ENCODE data around the gene RARG.

Gene RARG

GRCh38 chr12:53196486-53196885, 35.5 kb downstream of the RARG start:
- Mint-ChIP-seq H3K9me3 (no peaks in the 10 kb centered on the region), H3K4me1 (no peaks in the 10 kb centered on the region), H3K36me3 (ENCODE audit: low read depth) (no peaks in the 10 kb centered on the region), H3K27me3 (ENCODE audit: low read depth) (peaks cover 44% of the 10 kb centered on the region), H3K27ac (no peak overlapping the region), H3K4me3 (no peak overlapping the region)
- no peak for TF ChIP-seq CTCF (IDR thresholded peaks at IDR 0.05; ENCODE audit: unreplicated experiment in 3 of 3)

GRCh38 chr12:53195516-53196420, 36.2 kb downstream of the RARG start:
- no peaks in the 10 kb centered on the region for H3K9me3 Mint-ChIP-seq
- H3K4me3 Mint-ChIP-seq = no peak overlapping the region
- no peaks in the 10 kb centered on the region for H3K4me1 Mint-ChIP-seq
- peaks cover 44% of the 10 kb centered on the region for H3K27me3 Mint-ChIP-seq (ENCODE audit: low read depth)
- no peak for TF ChIP-seq CTCF (IDR thresholded peaks at IDR 0.05; ENCODE audit: unreplicated experiment in 3 of 3)
- peaks cover 2% of the 10 kb centered on the region for H3K36me3 Mint-ChIP-seq (ENCODE audit: low read depth)
- no peak overlapping the region for H3K27ac Mint-ChIP-seq

- no peak overlapping the region for H3K4me3 Mint-ChIP-seq
- no peak for TF ChIP-seq CTCF (IDR thresholded peaks at IDR 0.05; ENCODE audit: unreplicated experiment in 3 of 3)
- no peaks in the 10 kb centered on the region for H3K9me3 Mint-ChIP-seq
- peaks cover 39% of the 10 kb centered on the region for H3K27me3 Mint-ChIP-seq (ENCODE audit: low read depth)
- H3K36me3 Mint-ChIP-seq (ENCODE audit: low read depth) = peaks cover 3% of the 10 kb centered on the region
- no peak overlapping the region for H3K27ac Mint-ChIP-seq
- H3K4me1 Mint-ChIP-seq = no peaks in the 10 kb centered on the region
These were observed 37.0 kb downstream of the RARG start for GRCh38 chr12:53194973-53195372.

GRCh38 chr12:53193985-53194716, 37.9 kb downstream of the RARG start:
- TF ChIP-seq CTCF (IDR thresholded peaks at IDR 0.05; ENCODE audit: unreplicated experiment in 3 of 3) = no peak
- no peaks in the 10 kb centered on the region for H3K9me3 Mint-ChIP-seq
- H3K4me1 Mint-ChIP-seq = no peaks in the 10 kb centered on the region
- no peak overlapping the region for H3K4me3 Mint-ChIP-seq
- H3K27ac Mint-ChIP-seq = no peak overlapping the region
- peaks cover 3% of the 10 kb centered on the region for H3K36me3 Mint-ChIP-seq (ENCODE audit: low read depth)
- H3K27me3 Mint-ChIP-seq (ENCODE audit: low read depth) = peaks cover 34% of the 10 kb centered on the region

- Mint-ChIP-seq H3K4me1 (no peaks in the 10 kb centered on the region), H3K27ac (no peak overlapping the region), H3K4me3 (no peak overlapping the region), H3K9me3 (no peaks in the 10 kb centered on the region), H3K27me3 (ENCODE audit: low read depth) (peaks cover 23% of the 10 kb centered on the region), H3K36me3 (ENCODE audit: low read depth) (peaks cover 12% of the 10 kb centered on the region)
- TF ChIP-seq CTCF (IDR thresholded peaks at IDR 0.05; ENCODE audit: unreplicated experiment in 3 of 3) = no peak
These were observed 39.0 kb downstream of the RARG start for GRCh38 chr12:53193040-53193439.
